ENCODE measurements around the gene BAIAP2. TPM values are rescaled to one million over a fixed set of nuclear protein-coding genes. Genes with fewer than 3 reads are reported as not detected.

Gene BAIAP2
- total RNA-seq, 6 experiments from 2014 or later, result 30.8 to 47.4 (median 35.9) TPM

DNA sequence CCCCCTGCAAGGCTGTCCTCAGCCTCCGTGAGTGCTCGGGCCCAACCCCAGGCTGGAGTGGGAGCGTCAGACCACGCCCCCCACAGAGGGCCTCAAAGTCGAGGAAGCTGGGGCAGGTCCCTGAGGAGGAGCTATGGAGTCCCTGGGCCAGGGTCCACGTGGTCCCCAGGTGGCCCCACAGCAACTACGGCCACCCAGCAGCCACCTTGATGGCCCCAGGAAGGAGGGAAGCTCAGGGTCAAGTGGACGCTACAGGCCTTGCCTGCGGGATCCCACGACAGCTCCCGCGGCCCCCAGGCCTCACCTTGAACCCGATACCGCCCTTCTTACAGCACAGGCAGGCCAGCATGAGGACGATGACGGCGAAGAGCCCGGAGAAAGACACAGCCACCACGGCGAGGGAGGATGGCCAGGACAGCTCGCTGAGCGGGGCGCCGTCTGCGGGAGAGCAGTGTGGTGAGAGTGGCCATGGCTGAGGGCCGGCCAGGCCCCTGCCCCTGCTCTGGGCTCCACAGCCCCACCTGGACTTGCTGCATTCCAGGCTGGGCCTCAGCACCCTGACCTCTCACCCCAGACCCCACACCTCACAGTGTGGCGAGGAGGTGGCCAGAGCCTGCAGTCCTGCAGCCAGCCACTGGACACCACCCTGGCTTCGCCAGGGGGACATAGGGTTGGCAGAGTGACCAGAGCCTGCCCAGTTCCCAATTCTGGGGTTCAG, 99.3 kb downstream of the BAIAP2 start:
- Mint-ChIP-seq H3K27ac (no peak overlapping the region), H3K36me3 (ENCODE audit: low read depth) (no peaks in the 10 kb centered on the region; the same call in 1 of the 2 replicates), H3K4me3 (no peak overlapping the region), H3K9me3 (peaks cover 17% of the 10 kb centered on the region), H3K27me3 (ENCODE audit: insufficient read depth) (peaks cover 5% of the 10 kb centered on the region; the same call in 1 of the 2 replicates), H3K4me1 (ENCODE audit: low read depth) (no peaks in the 10 kb centered on the region)
- TF ChIP-seq, protein P1, sequence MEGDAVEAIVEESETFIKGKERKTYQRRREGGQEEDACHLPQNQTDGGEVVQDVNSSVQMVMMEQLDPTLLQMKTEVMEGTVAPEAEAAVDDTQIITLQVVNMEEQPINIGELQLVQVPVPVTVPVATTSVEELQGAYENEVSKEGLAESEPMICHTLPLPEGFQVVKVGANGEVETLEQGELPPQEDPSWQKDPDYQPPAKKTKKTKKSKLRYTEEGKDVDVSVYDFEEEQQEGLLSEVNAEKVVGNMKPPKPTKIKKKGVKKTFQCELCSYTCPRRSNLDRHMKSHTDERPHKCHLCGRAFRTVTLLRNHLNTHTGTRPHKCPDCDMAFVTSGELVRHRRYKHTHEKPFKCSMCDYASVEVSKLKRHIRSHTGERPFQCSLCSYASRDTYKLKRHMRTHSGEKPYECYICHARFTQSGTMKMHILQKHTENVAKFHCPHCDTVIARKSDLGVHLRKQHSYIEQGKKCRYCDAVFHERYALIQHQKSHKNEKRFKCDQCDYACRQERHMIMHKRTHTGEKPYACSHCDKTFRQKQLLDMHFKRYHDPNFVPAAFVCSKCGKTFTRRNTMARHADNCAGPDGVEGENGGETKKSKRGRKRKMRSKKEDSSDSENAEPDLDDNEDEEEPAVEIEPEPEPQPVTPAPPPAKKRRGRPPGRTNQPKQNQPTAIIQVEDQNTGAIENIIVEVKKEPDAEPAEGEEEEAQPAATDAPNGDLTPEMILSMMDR (IDR thresholded peaks at IDR 0.05), result no peak
- DNase-seq, result no peak

DNA sequence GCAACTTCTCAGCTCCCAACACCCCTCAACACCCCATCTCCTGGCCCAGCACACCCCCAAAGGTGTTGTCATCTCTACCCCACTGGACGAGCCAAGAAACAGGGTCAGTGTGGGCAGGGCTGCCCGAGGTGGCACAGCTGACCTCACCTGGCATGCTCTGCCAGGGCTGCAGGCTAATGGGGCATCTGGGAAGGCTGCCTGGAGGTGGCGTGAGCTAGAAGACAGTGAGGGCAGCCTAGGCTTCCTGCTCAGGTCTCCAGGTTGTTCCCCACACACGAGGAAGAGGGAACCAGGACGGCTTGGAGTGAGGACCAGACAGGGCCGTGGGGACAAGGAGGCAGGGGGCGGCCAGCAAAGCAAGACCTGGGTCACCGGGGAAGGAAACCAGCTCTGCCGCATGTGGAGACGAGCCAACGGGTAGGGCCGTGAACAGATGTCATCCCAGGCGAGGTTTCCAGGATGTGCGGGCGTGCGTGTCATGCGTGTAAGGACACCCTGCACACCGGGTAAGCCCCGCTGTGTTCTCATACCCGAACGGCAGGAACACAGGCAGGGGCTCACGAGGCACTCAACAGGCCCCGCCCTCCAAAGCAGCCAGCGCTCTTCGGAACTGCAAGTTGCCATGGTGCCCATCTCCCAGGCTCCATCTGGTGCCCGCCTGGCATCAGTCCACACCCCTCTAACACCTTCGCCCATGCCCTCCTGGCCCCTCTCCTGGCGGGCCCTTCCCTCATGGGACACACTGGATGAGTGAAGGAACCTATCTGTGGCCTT, 100.7 kb downstream of the BAIAP2 start:
- no peak overlapping the region for H3K4me3 Mint-ChIP-seq
- no peak for DNase-seq
- H3K4me1 Mint-ChIP-seq (ENCODE audit: low read depth), result no peaks in the 10 kb centered on the region
- H3K27me3 Mint-ChIP-seq (ENCODE audit: insufficient read depth), result peaks cover 5% of the 10 kb centered on the region; the same call in 1 of the 2 replicates
- TF ChIP-seq, protein P1 (IDR thresholded peaks at IDR 0.05), result no peak
- H3K36me3 Mint-ChIP-seq (ENCODE audit: low read depth), result no peaks in the 10 kb centered on the region; the same call in 1 of the 2 replicates
- H3K27ac Mint-ChIP-seq, result no peak overlapping the region
- H3K9me3 Mint-ChIP-seq, result peaks cover 19% of the 10 kb centered on the region

DNA sequence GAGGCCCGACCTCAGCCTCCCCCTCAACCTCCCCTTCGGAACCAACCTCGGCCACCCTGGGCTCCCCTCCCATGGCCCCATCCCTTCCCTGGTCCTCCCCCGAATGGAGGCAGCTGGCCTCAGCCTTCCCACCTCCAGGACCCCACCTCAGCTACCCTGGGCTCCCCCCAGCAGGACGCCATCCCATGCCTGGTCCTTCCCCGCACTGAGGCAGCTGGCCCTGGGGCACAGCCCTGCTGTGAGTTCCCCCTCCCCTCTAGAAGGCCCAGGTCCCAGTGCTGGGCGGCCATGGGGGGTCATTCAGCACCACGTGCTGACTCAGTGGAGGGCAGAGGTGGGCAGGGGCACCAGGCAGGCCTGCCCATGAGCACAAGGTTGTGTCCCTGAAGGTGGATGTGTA, 101.4 kb downstream of the BAIAP2 start:
- Mint-ChIP-seq H3K4me1 (ENCODE audit: low read depth) (no peaks in the 10 kb centered on the region), H3K36me3 (ENCODE audit: low read depth) (no peaks in the 10 kb centered on the region; the same call in 1 of the 2 replicates), H3K4me3 (no peak overlapping the region), H3K9me3 (peaks cover 19% of the 10 kb centered on the region), H3K27ac (no peak overlapping the region), H3K27me3 (ENCODE audit: insufficient read depth) (peaks cover 7% of the 10 kb centered on the region; the same call in 1 of the 2 replicates)
- TF ChIP-seq, protein P1 (IDR thresholded peaks at IDR 0.05), result no peak
- DNase-seq, result no peak

DNA sequence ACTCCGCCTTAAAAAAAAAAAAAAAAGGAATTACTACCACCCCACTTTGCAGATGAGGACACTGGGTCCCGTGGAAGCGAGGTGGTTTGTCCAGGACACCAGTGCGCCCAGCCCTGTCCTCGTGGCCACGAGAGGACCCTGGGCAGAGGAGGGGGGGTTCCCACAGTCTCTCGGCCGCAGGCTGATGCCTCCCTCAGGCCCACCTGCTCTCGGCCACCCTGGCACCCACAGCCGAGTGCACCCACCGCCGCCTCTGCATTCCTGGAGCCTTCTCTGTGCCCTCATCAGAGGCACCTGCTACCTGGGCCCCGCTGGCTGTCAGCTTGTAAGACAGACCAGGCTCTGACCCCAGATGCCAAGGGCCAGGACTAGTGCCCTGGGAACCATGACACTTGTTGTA, 102.3 kb downstream of the BAIAP2 start:
- Mint-ChIP-seq H3K36me3 (ENCODE audit: low read depth) (no peaks in the 10 kb centered on the region; the same call in 1 of the 2 replicates), H3K4me3 (no peak overlapping the region), H3K27ac (no peak overlapping the region), H3K4me1 (ENCODE audit: low read depth) (no peaks in the 10 kb centered on the region), H3K9me3 (peaks cover 19% of the 10 kb centered on the region), H3K27me3 (ENCODE audit: insufficient read depth) (peaks cover 9% of the 10 kb centered on the region; the same call in 1 of the 2 replicates)
- DNase-seq, result no peak
- TF ChIP-seq, protein P1 (IDR thresholded peaks at IDR 0.05), result no peak

DNA sequence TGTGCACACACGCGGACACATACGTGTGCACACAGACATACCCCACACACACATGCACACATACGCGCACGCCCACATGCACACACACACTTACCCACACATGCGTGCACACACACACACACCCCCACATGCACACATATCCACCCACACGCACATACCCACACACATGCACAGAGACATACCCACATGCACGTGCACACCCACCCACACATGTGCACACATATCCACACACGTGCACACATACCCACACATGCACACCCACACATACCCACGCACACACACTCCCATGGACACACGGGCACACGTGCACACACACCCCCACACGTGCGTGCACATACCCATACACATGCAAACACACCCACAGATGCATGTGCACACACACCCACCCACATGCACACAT, 103.1 kb downstream of the BAIAP2 start:
- Mint-ChIP-seq H3K9me3 (peaks cover 19% of the 10 kb centered on the region), H3K27me3 (ENCODE audit: insufficient read depth) (peaks cover 14% of the 10 kb centered on the region; the same call in 1 of the 2 replicates), H3K4me3 (no peak overlapping the region), H3K36me3 (ENCODE audit: low read depth) (no peaks in the 10 kb centered on the region; the same call in 1 of the 2 replicates), H3K4me1 (ENCODE audit: low read depth) (no peaks in the 10 kb centered on the region), H3K27ac (no peak overlapping the region)
- TF ChIP-seq, protein P1 (IDR thresholded peaks at IDR 0.05), result no peak
- no peak for DNase-seq
